ENCODE measurements around the gene RB1.

DNA sequence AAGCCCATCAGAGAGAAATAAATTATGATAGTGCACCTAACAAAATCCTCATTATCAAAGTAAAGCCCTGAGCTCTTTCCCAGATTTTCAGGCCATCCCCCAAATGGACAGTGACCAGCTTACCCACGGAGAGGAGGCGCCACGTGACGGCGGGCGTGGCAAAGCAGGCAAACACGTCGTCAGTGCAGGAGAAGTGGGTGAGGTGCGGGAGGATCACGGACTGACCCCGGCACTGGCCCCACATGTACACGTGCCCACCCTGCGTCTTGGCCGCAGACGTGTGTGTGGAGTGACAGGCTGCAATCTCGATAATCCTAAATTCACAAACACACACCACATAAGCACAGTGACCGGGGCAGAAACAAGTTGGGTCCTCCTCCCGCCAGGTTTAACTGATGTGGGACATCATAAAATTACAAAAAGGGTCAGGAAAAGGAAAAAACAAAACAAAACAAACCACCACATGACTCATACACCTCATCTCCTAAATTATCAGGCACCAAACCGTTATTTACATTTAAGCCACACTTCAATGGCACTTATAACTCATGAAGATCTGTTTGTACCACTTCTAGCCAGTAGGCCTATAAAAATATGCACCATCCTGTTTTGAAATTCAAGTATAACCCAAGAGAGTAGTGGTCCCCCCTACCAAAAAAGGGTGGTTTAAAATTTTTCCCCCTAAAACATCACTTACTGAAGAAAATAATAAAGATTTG is 199.2 kb downstream of the RB1 start:
- TF ChIP-seq EZH2 (IDR thresholded peaks at IDR 0.05; ENCODE audit: borderline replicate concordance, low read depth, low read length, poor library complexity, severe bottlenecking) = no peak
- TF ChIP-seq, protein P1, sequence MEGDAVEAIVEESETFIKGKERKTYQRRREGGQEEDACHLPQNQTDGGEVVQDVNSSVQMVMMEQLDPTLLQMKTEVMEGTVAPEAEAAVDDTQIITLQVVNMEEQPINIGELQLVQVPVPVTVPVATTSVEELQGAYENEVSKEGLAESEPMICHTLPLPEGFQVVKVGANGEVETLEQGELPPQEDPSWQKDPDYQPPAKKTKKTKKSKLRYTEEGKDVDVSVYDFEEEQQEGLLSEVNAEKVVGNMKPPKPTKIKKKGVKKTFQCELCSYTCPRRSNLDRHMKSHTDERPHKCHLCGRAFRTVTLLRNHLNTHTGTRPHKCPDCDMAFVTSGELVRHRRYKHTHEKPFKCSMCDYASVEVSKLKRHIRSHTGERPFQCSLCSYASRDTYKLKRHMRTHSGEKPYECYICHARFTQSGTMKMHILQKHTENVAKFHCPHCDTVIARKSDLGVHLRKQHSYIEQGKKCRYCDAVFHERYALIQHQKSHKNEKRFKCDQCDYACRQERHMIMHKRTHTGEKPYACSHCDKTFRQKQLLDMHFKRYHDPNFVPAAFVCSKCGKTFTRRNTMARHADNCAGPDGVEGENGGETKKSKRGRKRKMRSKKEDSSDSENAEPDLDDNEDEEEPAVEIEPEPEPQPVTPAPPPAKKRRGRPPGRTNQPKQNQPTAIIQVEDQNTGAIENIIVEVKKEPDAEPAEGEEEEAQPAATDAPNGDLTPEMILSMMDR (conservative IDR thresholded peaks at IDR 0.05; ENCODE audit: low read depth, low read length) = no peak

Measured in A673 (cell line).